IMR-90 (cell line): ENCODE results near the gene EFCC1.

Experiments
- BHLHE40 ChIP-seq: fragments of 150-350 bp; IDR thresholded peaks from 2 replicates; pipeline ENCODE4 v1.6.1; 2016; ENCODE audit warnings: mild to moderate bottlenecking, low read depth, low read length
- CTCF ChIP-seq: conservative IDR thresholded peaks from 2 replicates; pipeline ENCODE4 v1.5.1; 2012; ENCODE audit warnings: mild to moderate bottlenecking, low read depth, low read length, improper control_type of control experiment
- MXI1 ChIP-seq: IDR thresholded peaks from 2 replicates; pipeline ENCODE4 v1.6.1; 2012; ENCODE audit warnings: low read depth, mild to moderate bottlenecking, low read length, moderate library complexity, borderline replicate concordance
- POLR2A ChIP-seq: IDR thresholded peaks from 2 replicates; pipeline ENCODE4 v1.6.1; 2012; ENCODE audit warnings: mild to moderate bottlenecking, low read depth, low read length

- TF ChIP-seq CTCF = no peak
- no peak for TF ChIP-seq POLR2A
- no peak for TF ChIP-seq BHLHE40
- no peak for TF ChIP-seq MXI1
These were observed 16.4 kb downstream of the EFCC1 start for GRCh38 chr3:129017484-129017899.
